ENCODE data around the gene DMRTA1.

DNA sequence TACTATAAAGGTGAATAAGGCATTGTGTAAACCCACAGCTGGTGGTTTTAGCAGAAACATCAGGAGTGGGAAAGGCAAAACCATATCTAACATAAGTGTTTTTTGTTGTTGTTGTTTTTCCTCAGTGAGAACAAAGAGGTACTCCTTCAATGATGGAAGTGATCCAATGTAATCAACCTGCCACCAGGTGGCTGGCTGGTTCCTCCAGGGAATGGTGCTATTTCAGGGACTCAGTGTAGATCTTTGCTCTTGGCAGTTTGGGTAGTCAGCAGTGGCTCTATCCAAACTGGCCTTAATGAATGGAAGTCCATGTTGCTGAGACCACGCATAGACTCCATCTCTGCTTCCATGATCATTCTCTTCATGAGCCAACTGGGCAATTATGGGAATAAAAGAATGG is 10.8 kb downstream of the DMRTA1 start:
- TF ChIP-seq, protein P1, sequence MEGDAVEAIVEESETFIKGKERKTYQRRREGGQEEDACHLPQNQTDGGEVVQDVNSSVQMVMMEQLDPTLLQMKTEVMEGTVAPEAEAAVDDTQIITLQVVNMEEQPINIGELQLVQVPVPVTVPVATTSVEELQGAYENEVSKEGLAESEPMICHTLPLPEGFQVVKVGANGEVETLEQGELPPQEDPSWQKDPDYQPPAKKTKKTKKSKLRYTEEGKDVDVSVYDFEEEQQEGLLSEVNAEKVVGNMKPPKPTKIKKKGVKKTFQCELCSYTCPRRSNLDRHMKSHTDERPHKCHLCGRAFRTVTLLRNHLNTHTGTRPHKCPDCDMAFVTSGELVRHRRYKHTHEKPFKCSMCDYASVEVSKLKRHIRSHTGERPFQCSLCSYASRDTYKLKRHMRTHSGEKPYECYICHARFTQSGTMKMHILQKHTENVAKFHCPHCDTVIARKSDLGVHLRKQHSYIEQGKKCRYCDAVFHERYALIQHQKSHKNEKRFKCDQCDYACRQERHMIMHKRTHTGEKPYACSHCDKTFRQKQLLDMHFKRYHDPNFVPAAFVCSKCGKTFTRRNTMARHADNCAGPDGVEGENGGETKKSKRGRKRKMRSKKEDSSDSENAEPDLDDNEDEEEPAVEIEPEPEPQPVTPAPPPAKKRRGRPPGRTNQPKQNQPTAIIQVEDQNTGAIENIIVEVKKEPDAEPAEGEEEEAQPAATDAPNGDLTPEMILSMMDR (IDR thresholded peaks at IDR 0.05; ENCODE audit: low read depth, low read length, missing input control): no peak
- TF ChIP-seq, protein P2, sequence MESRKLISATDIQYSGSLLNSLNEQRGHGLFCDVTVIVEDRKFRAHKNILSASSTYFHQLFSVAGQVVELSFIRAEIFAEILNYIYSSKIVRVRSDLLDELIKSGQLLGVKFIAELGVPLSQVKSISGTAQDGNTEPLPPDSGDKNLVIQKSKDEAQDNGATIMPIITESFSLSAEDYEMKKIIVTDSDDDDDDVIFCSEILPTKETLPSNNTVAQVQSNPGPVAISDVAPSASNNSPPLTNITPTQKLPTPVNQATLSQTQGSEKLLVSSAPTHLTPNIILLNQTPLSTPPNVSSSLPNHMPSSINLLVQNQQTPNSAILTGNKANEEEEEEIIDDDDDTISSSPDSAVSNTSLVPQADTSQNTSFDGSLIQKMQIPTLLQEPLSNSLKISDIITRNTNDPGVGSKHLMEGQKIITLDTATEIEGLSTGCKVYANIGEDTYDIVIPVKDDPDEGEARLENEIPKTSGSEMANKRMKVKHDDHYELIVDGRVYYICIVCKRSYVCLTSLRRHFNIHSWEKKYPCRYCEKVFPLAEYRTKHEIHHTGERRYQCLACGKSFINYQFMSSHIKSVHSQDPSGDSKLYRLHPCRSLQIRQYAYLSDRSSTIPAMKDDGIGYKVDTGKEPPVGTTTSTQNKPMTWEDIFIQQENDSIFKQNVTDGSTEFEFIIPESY (IDR thresholded peaks at IDR 0.05): no peak
- TF ChIP-seq, protein P3, sequence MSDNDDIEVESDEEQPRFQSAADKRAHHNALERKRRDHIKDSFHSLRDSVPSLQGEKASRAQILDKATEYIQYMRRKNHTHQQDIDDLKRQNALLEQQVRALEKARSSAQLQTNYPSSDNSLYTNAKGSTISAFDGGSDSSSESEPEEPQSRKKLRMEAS (IDR thresholded peaks at IDR 0.05): no peak
- TF ChIP-seq, protein P4, sequence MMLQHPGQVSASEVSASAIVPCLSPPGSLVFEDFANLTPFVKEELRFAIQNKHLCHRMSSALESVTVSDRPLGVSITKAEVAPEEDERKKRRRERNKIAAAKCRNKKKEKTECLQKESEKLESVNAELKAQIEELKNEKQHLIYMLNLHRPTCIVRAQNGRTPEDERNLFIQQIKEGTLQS (IDR thresholded peaks at IDR 0.05): no peak
- TF ChIP-seq RAD21 (IDR thresholded peaks at IDR 0.05): peak in 1 of 2 donors; percentile 40
- TF ChIP-seq TAF1 (conservative IDR thresholded peaks at IDR 0.05): no peak
- TF ChIP-seq, protein P5, sequence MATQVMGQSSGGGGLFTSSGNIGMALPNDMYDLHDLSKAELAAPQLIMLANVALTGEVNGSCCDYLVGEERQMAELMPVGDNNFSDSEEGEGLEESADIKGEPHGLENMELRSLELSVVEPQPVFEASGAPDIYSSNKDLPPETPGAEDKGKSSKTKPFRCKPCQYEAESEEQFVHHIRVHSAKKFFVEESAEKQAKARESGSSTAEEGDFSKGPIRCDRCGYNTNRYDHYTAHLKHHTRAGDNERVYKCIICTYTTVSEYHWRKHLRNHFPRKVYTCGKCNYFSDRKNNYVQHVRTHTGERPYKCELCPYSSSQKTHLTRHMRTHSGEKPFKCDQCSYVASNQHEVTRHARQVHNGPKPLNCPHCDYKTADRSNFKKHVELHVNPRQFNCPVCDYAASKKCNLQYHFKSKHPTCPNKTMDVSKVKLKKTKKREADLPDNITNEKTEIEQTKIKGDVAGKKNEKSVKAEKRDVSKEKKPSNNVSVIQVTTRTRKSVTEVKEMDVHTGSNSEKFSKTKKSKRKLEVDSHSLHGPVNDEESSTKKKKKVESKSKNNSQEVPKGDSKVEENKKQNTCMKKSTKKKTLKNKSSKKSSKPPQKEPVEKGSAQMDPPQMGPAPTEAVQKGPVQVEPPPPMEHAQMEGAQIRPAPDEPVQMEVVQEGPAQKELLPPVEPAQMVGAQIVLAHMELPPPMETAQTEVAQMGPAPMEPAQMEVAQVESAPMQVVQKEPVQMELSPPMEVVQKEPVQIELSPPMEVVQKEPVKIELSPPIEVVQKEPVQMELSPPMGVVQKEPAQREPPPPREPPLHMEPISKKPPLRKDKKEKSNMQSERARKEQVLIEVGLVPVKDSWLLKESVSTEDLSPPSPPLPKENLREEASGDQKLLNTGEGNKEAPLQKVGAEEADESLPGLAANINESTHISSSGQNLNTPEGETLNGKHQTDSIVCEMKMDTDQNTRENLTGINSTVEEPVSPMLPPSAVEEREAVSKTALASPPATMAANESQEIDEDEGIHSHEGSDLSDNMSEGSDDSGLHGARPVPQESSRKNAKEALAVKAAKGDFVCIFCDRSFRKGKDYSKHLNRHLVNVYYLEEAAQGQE (IDR thresholded peaks at IDR 0.05): no peak
- no peak for TF ChIP-seq GABPA (IDR thresholded peaks at IDR 0.05 in 1 of 2, conservative IDR thresholded peaks at IDR 0.05 in 1 of 2)
- no peak for TF ChIP-seq EGR1 (IDR thresholded peaks at IDR 0.05; ENCODE audit: low read depth in 2 of 2)
- no peak for TF ChIP-seq JUND (IDR thresholded peaks at IDR 0.05)
- no peak for TF ChIP-seq RXRA (IDR thresholded peaks at IDR 0.05)
- no peak for TF ChIP-seq SP1 (IDR thresholded peaks at IDR 0.05)
- TF ChIP-seq YY1 (IDR thresholded peaks at IDR 0.05): no peak
- no peak for TF ChIP-seq HNF4A (conservative IDR thresholded peaks at IDR 0.05)
